Inflammatory macrophage treated with lipopolysaccharide for 1 hour (primary cell): ENCODE results near the gene CNGB1.
"Not testable (repeated sequence)": the region's sequence is repeated elsewhere in the genome, so short reads cannot be mapped to it uniquely, and the experiment has no call there.

Source experiments
- DNase-seq, 2 donors: peaks; one replicate each; pipeline ENCODE4 v3.0.0-alpha.2; 2020 to 2022

The CNGB1 gene

GRCh38 chr16:57996406-57997175, 25.7 kb upstream of the CNGB1 start:
- DNase-seq = no peak

- no peak for DNase-seq
These were observed 24.9 kb upstream of the CNGB1 start for GRCh38 chr16:57995721-57996405.

GRCh38 chr16:57994778-57995177, 23.9 kb upstream of the CNGB1 start:
- DNase-seq = peak; percentile 72 to 83

GRCh38 chr16:57994361-57994760, 23.4 kb upstream of the CNGB1 start:
- no peak for DNase-seq

GRCh38 chr16:57993897-57994296, 23.0 kb upstream of the CNGB1 start:
- no peak for DNase-seq

- DNase-seq = no peak
These were observed 22.5 kb upstream of the CNGB1 start for GRCh38 chr16:57993438-57993837.

GRCh38 chr16:57992084-57992483, 21.2 kb upstream of the CNGB1 start:
- DNase-seq = no peak

GRCh38 chr16:57991551-57992059, 20.7 kb upstream of the CNGB1 start:
- no peak for DNase-seq

GRCh38 chr16:57988929-57989328, 18.0 kb upstream of the CNGB1 start:
- no peak for DNase-seq

GRCh38 chr16:57987441-57988177, 16.7 kb upstream of the CNGB1 start:
- DNase-seq = no peak

- no peak for DNase-seq
These were observed 15.3 kb upstream of the CNGB1 start for GRCh38 chr16:57986196-57986595.

GRCh38 chr16:57985204-57986181, 14.6 kb upstream of the CNGB1 start:
- no peak for DNase-seq

- peak; percentile 44 to 54 for DNase-seq
These were observed 13.7 kb upstream of the CNGB1 start for GRCh38 chr16:57984443-57985203.

GRCh38 chr16:57982385-57982784, 11.5 kb upstream of the CNGB1 start:
- DNase-seq = no peak

- DNase-seq = no peak
These were observed 10.7 kb upstream of the CNGB1 start for GRCh38 chr16:57981636-57982035.

- DNase-seq = no peak
These were observed 8.2 kb upstream of the CNGB1 start for GRCh38 chr16:57979006-57979585.

GRCh38 chr16:57978070-57978465, 7.1 kb upstream of the CNGB1 start:
- DNase-seq = not testable (repeated sequence)

- no peak for DNase-seq
These were observed 6.6 kb upstream of the CNGB1 start for GRCh38 chr16:57977418-57978069.

- DNase-seq = no peak
These were observed 5.4 kb upstream of the CNGB1 start for GRCh38 chr16:57976331-57976796.

- no peak for DNase-seq
These were observed 1.4 kb upstream of the CNGB1 start for GRCh38 chr16:57972306-57972705.
